ENCODE results near the gene PCAT6. TPM values are rescaled to one million over a fixed set of nuclear protein-coding genes. Genes with fewer than 3 reads are reported as not detected.
A peak's percentile ranks its signal among the peaks of the same experiment; 100 is the strongest.

Gene PCAT6
- total RNA-seq, 1 donor, result 0.72 TPM

- TF ChIP-seq CTCF (IDR thresholded peaks at IDR 0.05; ENCODE audit: extremely low read depth, low read depth, low read length), result no peak
- Histone ChIP-seq H3K79me2 (ENCODE audit: insufficient read depth, low read length) (peaks cover 36% of the 10 kb centered on the region), H2AFZ (ENCODE audit: low read length) (no peak overlapping the region), H3K4me3 (ENCODE audit: insufficient read depth, low read length) (no peak overlapping the region), H3K9me3 (ENCODE audit: low read depth, low read length) (no peaks in the 10 kb centered on the region), H4K20me1 (ENCODE audit: insufficient read depth, low read length) (peaks cover 17% of the 10 kb centered on the region), H3K27ac (ENCODE audit: low read depth, low read length) (no peak overlapping the region), H3K36me3 (ENCODE audit: insufficient read depth, low read length) (no peaks in the 10 kb centered on the region), H3K4me1 (ENCODE audit: insufficient read depth, low read length) (peaks cover 25% of the 10 kb centered on the region), H3K4me2 (ENCODE audit: insufficient read depth, low read length) (peak overlapping the region; percentile 98), H3K27me3 (ENCODE audit: insufficient read depth, low read length) (no peaks in the 10 kb centered on the region)
- DNase-seq (ENCODE audit: insufficient read length, low spot score, missing footprints), result no peak
Measured at GRCh38 chr1:202809597-202810159, 1.1 kb upstream of the PCAT6 start.

- H3K4me1 ChIP-seq (ENCODE audit: insufficient read depth, low read length), result peaks cover 21% of the 10 kb centered on the region
- no peak for DNase-seq (ENCODE audit: insufficient read length, low spot score, missing footprints)
- no peaks in the 10 kb centered on the region for H3K9me3 ChIP-seq (ENCODE audit: low read depth, low read length)
- peak overlapping the region; percentile 98 for H3K4me2 ChIP-seq (ENCODE audit: insufficient read depth, low read length)
- peak overlapping the region; percentile 67 for H3K27ac ChIP-seq (ENCODE audit: low read depth, low read length)
- peak overlapping the region; percentile 91 for H3K4me3 ChIP-seq (ENCODE audit: insufficient read depth, low read length)
- H4K20me1 ChIP-seq (ENCODE audit: insufficient read depth, low read length), result peaks cover 17% of the 10 kb centered on the region
- TF ChIP-seq CTCF (IDR thresholded peaks at IDR 0.05; ENCODE audit: extremely low read depth, low read depth, low read length), result no peak
- peak overlapping the region; percentile 98 for H2AFZ ChIP-seq (ENCODE audit: low read length)
- H3K36me3 ChIP-seq (ENCODE audit: insufficient read depth, low read length), result no peaks in the 10 kb centered on the region
- H3K27me3 ChIP-seq (ENCODE audit: insufficient read depth, low read length), result peaks cover 4% of the 10 kb centered on the region
- peaks cover 31% of the 10 kb centered on the region for H3K79me2 ChIP-seq (ENCODE audit: insufficient read depth, low read length)
Measured at GRCh38 chr1:202810193-202810614, 550 bp upstream of the PCAT6 start.

- Histone ChIP-seq H4K20me1 (ENCODE audit: insufficient read depth, low read length) (peaks cover 6% of the 10 kb centered on the region), H3K79me2 (ENCODE audit: insufficient read depth, low read length) (peaks cover 17% of the 10 kb centered on the region), H2AFZ (ENCODE audit: low read length) (peak overlapping the region; percentile 96), H3K27ac (ENCODE audit: low read depth, low read length) (peak overlapping the region; percentile 70), H3K27me3 (ENCODE audit: insufficient read depth, low read length) (peaks cover 4% of the 10 kb centered on the region), H3K36me3 (ENCODE audit: insufficient read depth, low read length) (no peaks in the 10 kb centered on the region), H3K9me3 (ENCODE audit: low read depth, low read length) (no peaks in the 10 kb centered on the region), H3K4me2 (ENCODE audit: insufficient read depth, low read length) (peak overlapping the region; percentile 98), H3K4me3 (ENCODE audit: insufficient read depth, low read length) (peak overlapping the region; percentile 91), H3K4me1 (ENCODE audit: insufficient read depth, low read length) (peaks cover 14% of the 10 kb centered on the region)
- no peak for TF ChIP-seq CTCF (IDR thresholded peaks at IDR 0.05; ENCODE audit: extremely low read depth, low read depth, low read length)
- peak; percentile 82 for DNase-seq (ENCODE audit: insufficient read length, low spot score, missing footprints)
Measured at GRCh38 chr1:202811296-202812175, 782 bp downstream of the PCAT6 start.

Data from osteoblast (primary cell).